ENCODE measurements around the gene FEM1C.

Gene FEM1C

DNA sequence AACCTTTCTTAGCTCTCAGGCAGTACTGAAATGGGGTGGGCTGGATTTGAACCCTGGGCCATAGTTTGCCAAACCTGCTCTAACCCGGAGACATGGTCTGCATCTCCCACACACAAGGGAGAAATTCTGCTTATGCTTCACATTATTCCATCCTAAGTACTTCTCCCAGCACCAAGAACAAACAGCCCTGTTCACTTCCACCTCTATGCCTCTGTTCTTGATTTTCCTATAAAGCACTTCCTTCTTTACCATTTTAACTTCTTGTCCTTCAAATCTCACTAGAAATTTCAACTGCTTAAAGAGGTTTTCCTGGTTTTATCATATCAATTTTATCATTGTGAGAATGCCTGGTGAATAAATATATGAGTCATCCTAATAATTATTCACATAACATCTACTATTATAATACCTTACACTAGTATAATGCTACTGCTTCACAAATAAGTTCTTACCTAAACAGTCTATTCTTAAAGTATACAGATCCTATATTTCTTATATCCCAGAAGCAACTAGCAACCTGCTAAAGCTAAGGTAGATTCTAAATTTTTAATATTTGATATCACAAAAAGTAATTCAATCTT lies 12.7 kb downstream of the FEM1C start (continued):
- TF ChIP-seq ISL1 (CRISPR knock-in tag; IDR thresholded peaks at IDR 0.05): no peak

DNA sequence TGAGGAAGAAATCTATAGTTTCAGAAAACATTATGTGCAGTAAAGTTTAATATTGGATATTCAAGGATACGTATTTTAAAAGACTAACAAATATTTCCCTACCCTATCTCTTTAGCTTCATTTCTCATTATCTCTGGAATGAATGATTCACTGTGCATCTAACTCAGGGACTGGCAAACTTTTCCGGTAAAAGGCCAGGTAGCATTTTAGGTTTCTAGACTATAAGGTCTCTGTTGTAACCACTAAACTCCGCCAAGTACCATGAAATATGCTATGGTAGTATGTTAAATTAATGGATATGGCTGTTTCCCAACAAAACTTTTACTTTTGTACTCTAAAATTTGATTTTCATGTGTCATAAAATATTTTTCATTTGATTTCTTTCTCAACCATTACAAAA lies 13.2 kb downstream of the FEM1C start:
- TF ChIP-seq ISL1 (CRISPR knock-in tag; IDR thresholded peaks at IDR 0.05) (no peak), ZC3H10 (CRISPR knock-in tag; IDR thresholded peaks at IDR 0.05) (no peak), SNAI2 (CRISPR knock-in tag; IDR thresholded peaks at IDR 0.05) (no peak)
- no peak for ATAC-seq

DNA sequence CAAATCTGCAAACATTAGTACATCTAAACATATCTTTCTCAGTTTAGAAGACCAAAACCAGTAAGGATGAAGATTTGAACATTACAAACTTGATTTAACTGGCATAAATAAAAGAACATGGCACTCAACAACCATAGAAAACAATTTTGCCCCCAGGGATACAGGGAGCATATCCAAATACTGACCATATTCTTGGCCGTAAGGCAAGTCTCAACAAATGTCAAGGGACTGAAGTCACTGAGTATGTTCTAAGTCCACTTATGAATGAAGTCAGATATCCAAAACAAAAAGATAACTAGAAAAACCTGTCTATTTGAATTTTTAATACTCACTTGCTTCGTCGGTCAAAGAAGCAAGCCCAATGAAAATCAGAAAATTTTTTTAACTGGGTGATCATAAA lies 14.1 kb downstream of the FEM1C start:
- no peak for TF ChIP-seq ARNTL (CRISPR knock-in tag; IDR thresholded peaks at IDR 0.05; ENCODE audit: borderline replicate concordance, low read depth)
- no peak for TF ChIP-seq CSDC2 (CRISPR knock-in tag; IDR thresholded peaks at IDR 0.05)
- no peak for TF ChIP-seq ZNF8 (CRISPR knock-in tag; IDR thresholded peaks at IDR 0.05)
- TF ChIP-seq, protein P1, sequence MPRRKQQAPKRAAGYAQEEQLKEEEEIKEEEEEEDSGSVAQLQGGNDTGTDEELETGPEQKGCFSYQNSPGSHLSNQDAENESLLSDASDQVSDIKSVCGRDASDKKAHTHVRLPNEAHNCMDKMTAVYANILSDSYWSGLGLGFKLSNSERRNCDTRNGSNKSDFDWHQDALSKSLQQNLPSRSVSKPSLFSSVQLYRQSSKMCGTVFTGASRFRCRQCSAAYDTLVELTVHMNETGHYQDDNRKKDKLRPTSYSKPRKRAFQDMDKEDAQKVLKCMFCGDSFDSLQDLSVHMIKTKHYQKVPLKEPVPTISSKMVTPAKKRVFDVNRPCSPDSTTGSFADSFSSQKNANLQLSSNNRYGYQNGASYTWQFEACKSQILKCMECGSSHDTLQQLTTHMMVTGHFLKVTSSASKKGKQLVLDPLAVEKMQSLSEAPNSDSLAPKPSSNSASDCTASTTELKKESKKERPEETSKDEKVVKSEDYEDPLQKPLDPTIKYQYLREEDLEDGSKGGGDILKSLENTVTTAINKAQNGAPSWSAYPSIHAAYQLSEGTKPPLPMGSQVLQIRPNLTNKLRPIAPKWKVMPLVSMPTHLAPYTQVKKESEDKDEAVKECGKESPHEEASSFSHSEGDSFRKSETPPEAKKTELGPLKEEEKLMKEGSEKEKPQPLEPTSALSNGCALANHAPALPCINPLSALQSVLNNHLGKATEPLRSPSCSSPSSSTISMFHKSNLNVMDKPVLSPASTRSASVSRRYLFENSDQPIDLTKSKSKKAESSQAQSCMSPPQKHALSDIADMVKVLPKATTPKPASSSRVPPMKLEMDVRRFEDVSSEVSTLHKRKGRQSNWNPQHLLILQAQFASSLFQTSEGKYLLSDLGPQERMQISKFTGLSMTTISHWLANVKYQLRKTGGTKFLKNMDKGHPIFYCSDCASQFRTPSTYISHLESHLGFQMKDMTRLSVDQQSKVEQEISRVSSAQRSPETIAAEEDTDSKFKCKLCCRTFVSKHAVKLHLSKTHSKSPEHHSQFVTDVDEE (CRISPR knock-in tag; IDR thresholded peaks at IDR 0.05): no peak
- TF ChIP-seq, protein P2, sequence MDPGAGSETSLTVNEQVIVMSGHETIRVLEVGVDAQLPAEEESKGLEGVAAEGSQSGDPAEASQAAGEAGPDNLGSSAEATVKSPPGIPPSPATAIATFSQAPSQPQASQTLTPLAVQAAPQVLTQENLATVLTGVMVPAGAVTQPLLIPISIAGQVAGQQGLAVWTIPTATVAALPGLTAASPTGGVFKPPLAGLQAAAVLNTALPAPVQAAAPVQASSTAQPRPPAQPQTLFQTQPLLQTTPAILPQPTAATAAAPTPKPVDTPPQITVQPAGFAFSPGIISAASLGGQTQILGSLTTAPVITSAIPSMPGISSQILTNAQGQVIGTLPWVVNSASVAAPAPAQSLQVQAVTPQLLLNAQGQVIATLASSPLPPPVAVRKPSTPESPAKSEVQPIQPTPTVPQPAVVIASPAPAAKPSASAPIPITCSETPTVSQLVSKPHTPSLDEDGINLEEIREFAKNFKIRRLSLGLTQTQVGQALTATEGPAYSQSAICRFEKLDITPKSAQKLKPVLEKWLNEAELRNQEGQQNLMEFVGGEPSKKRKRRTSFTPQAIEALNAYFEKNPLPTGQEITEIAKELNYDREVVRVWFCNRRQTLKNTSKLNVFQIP (CRISPR knock-in tag; IDR thresholded peaks at IDR 0.05; ENCODE audit: borderline replicate concordance, low read depth): no peak
- no peak for TF ChIP-seq BACH2 (CRISPR knock-in tag; IDR thresholded peaks at IDR 0.05; ENCODE audit: borderline replicate concordance)
- TF ChIP-seq RARB (CRISPR knock-in tag; IDR thresholded peaks at IDR 0.05): no peak
- TF ChIP-seq TOX (CRISPR knock-in tag; IDR thresholded peaks at IDR 0.05; ENCODE audit: borderline replicate concordance): no peak
- no peak for TF ChIP-seq GLIS3 (CRISPR knock-in tag; IDR thresholded peaks at IDR 0.05)

GRCh38 chr5:115526604-115527003 lies 18.0 kb downstream of the FEM1C start:
- ATAC-seq: no peak
- TF ChIP-seq GLIS3 (CRISPR knock-in tag; IDR thresholded peaks at IDR 0.05): no peak
- TF ChIP-seq, protein P2 (CRISPR knock-in tag; IDR thresholded peaks at IDR 0.05; ENCODE audit: borderline replicate concordance, low read depth): no peak
- TF ChIP-seq CSDC2 (CRISPR knock-in tag; IDR thresholded peaks at IDR 0.05): no peak
- TF ChIP-seq BACH2 (CRISPR knock-in tag; IDR thresholded peaks at IDR 0.05; ENCODE audit: borderline replicate concordance): no peak
- no peak for TF ChIP-seq ARNTL (CRISPR knock-in tag; IDR thresholded peaks at IDR 0.05; ENCODE audit: borderline replicate concordance, low read depth)
- TF ChIP-seq SNAI2 (CRISPR knock-in tag; IDR thresholded peaks at IDR 0.05): no peak
- no peak for TF ChIP-seq PPARA (CRISPR knock-in tag; IDR thresholded peaks at IDR 0.05; ENCODE audit: borderline replicate concordance)

More for the DNA sequence above, 14.1 kb downstream of the FEM1C start:
- no peak for ATAC-seq

DNA sequence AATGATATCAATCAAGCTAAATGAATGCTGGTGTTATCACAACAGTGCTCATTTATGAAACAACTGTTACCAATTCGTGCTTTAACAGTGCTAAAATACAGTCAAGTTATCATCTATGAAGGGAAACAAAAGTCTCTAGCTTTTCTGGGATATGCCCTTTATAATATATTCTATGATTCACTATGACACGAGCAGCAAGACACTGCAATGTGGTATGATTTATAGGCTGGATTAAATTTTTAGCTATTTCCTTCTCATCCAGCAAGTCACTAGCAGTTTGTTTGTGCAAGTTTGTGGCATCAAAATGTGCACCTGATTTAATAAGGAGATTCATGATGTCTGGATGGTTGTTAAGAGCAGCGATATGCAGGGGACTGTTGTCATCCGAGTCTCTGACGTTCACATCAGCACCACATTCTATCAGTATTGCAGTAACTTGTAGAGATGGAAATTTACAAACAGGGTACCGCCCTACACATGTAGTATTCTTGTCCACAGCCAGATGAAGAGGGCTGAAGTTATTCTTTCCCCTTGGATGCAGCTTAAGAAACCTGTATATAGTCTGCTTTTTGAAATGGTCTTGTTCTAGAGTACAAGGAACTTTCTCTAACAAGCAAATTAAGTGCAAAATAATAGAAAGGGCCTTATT lies 20.3 kb downstream of the FEM1C start:
- peak; percentile 54 for ATAC-seq
- TF ChIP-seq, protein P2 (CRISPR knock-in tag; IDR thresholded peaks at IDR 0.05; ENCODE audit: borderline replicate concordance, low read depth): no peak
- no peak for TF ChIP-seq BACH2 (CRISPR knock-in tag; IDR thresholded peaks at IDR 0.05; ENCODE audit: borderline replicate concordance)

- ATAC-seq: no peak
- TF ChIP-seq PPARA (CRISPR knock-in tag; IDR thresholded peaks at IDR 0.05; ENCODE audit: borderline replicate concordance) (no peak), BACH2 (CRISPR knock-in tag; IDR thresholded peaks at IDR 0.05; ENCODE audit: borderline replicate concordance) (no peak), TOX (CRISPR knock-in tag; IDR thresholded peaks at IDR 0.05; ENCODE audit: borderline replicate concordance) (no peak), ZC3H10 (CRISPR knock-in tag; IDR thresholded peaks at IDR 0.05) (no peak), ARNTL (CRISPR knock-in tag; IDR thresholded peaks at IDR 0.05; ENCODE audit: borderline replicate concordance, low read depth) (no peak), ZNF8 (CRISPR knock-in tag; IDR thresholded peaks at IDR 0.05) (no peak), CSDC2 (CRISPR knock-in tag; IDR thresholded peaks at IDR 0.05) (no peak)
- TF ChIP-seq, protein P1 (CRISPR knock-in tag; IDR thresholded peaks at IDR 0.05): no peak
- TF ChIP-seq, protein P2 (CRISPR knock-in tag; IDR thresholded peaks at IDR 0.05; ENCODE audit: borderline replicate concordance, low read depth): no peak
Measured at GRCh38 chr5:115522832-115523403, 21.7 kb downstream of the FEM1C start.
